ENCODE data around the gene SNRK.

The SNRK gene

DNA sequence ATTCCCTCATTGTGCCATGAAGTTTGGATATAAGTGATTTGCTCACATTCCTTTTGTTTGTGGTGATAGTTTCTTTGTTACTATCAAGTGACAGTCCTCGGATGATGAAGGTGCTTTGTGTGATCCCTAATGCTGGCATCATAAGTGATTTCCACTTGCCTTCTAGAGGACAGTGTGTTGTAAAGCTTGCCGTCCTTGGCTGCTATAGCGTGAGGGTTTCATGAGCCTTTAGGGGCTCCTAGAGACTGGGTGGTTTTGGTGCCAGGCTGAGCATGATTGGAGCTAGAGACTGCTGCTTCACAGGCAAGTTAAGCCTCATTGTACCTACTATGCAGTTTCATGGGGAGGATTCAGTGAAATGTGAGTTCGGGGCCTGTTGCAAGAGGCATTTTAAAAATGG, 12.4 kb downstream of the SNRK start:
- H3K27ac ChIP-seq = peak overlapping the region; percentile 34
- POLR2A ChIA-PET (ENCODE audit: low non-redundant PET) = no interaction called here
- CTCF ChIA-PET = no interaction called here
- DNase-seq (ENCODE audit: low spot score) = no peak
- TF ChIP-seq, protein P1, sequence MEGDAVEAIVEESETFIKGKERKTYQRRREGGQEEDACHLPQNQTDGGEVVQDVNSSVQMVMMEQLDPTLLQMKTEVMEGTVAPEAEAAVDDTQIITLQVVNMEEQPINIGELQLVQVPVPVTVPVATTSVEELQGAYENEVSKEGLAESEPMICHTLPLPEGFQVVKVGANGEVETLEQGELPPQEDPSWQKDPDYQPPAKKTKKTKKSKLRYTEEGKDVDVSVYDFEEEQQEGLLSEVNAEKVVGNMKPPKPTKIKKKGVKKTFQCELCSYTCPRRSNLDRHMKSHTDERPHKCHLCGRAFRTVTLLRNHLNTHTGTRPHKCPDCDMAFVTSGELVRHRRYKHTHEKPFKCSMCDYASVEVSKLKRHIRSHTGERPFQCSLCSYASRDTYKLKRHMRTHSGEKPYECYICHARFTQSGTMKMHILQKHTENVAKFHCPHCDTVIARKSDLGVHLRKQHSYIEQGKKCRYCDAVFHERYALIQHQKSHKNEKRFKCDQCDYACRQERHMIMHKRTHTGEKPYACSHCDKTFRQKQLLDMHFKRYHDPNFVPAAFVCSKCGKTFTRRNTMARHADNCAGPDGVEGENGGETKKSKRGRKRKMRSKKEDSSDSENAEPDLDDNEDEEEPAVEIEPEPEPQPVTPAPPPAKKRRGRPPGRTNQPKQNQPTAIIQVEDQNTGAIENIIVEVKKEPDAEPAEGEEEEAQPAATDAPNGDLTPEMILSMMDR (conservative IDR thresholded peaks at IDR 0.05; ENCODE audit: low read depth) = no peak

GRCh38 chr3:43302116-43302880, 16.0 kb downstream of the SNRK start:
- no peak overlapping the region for H3K27ac ChIP-seq
- TF ChIP-seq, protein P1 (conservative IDR thresholded peaks at IDR 0.05; ENCODE audit: low read depth) = no peak
- CTCF ChIA-PET = no interaction called here
- DNase-seq (ENCODE audit: low spot score) = no peak
- POLR2A ChIA-PET (ENCODE audit: low non-redundant PET) = no interaction called here

DNA sequence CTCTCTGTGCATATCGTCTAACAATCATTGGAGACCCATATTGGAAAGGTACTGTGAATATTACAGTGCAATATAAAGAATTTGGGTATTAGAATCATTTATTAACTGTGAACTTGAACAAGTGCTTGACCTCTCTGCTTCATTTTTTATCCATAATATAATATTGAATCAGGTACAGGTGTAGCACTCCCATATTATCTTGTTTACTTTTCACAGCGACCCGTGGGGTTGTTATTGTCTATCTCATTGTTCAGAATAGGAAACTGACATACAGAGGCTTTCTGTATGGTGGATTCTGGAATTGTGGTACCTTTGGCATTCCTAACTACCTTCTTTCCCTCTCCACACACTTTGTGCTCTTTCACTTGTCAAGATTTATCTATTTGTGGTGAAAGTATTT, 17.8 kb downstream of the SNRK start:
- ChIA-PET POLR2A (ENCODE audit: low non-redundant PET) (no interaction called here), CTCF (no interaction called here)
- TF ChIP-seq, protein P1 (conservative IDR thresholded peaks at IDR 0.05; ENCODE audit: low read depth) = no peak
- DNase-seq (ENCODE audit: low spot score) = no peak
- no peak overlapping the region for H3K27ac ChIP-seq

- ChIA-PET POLR2A (ENCODE audit: low non-redundant PET) (no interaction called here), CTCF (no interaction called here)
- no peak overlapping the region for H3K27ac ChIP-seq
- TF ChIP-seq, protein P1 (conservative IDR thresholded peaks at IDR 0.05; ENCODE audit: low read depth) = no peak
- no peak for DNase-seq (ENCODE audit: low spot score)
These were observed 20.9 kb downstream of the SNRK start for GRCh38 chr3:43307226-43307625.

DNA sequence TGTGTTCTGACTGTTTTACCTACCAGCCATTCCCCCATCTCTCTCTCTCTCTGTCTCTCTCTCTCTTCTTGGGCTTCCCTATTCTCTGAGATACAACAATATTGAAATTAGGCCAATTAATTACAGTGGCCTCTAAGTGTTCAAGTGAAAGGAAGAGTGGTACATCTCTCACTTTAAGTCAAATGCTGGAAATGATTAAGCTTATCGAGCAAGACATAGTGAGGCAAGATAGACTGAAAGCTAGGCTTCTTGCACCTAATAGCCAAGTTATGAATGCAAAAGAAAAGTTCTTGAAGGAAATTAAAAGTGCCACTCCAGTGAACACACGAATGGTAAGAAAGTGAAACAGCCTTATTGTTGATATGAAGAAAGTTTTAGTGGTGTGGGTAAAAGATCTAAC, 21.3 kb downstream of the SNRK start:
- CTCF ChIA-PET = no interaction called here
- POLR2A ChIA-PET (ENCODE audit: low non-redundant PET) = no interaction called here

GRCh38 chr3:43309372-43310305, 23.3 kb downstream of the SNRK start:
- DNase-seq (ENCODE audit: low spot score) = no peak
- CTCF ChIA-PET = no interaction called here
- TF ChIP-seq, protein P1 (conservative IDR thresholded peaks at IDR 0.05; ENCODE audit: low read depth) = no peak
- POLR2A ChIA-PET (ENCODE audit: low non-redundant PET) = no interaction called here
- no peak overlapping the region for H3K27ac ChIP-seq

More for the DNA sequence above, 21.3 kb downstream of the SNRK start:
- no peak overlapping the region for H3K27ac ChIP-seq
- TF ChIP-seq, protein P1 (conservative IDR thresholded peaks at IDR 0.05; ENCODE audit: low read depth) = no peak
- no peak for DNase-seq (ENCODE audit: low spot score)
